ENCODE data around the gene NUPR2.
"Not testable (repeated sequence)": the region's sequence is repeated elsewhere in the genome, so short reads cannot be mapped to it uniquely, and the experiment has no call there.

- TF ChIP-seq, protein P1, sequence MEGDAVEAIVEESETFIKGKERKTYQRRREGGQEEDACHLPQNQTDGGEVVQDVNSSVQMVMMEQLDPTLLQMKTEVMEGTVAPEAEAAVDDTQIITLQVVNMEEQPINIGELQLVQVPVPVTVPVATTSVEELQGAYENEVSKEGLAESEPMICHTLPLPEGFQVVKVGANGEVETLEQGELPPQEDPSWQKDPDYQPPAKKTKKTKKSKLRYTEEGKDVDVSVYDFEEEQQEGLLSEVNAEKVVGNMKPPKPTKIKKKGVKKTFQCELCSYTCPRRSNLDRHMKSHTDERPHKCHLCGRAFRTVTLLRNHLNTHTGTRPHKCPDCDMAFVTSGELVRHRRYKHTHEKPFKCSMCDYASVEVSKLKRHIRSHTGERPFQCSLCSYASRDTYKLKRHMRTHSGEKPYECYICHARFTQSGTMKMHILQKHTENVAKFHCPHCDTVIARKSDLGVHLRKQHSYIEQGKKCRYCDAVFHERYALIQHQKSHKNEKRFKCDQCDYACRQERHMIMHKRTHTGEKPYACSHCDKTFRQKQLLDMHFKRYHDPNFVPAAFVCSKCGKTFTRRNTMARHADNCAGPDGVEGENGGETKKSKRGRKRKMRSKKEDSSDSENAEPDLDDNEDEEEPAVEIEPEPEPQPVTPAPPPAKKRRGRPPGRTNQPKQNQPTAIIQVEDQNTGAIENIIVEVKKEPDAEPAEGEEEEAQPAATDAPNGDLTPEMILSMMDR (conservative IDR thresholded peaks at IDR 0.05), result not testable (repeated sequence)
- TF ChIP-seq ZFX (IDR thresholded peaks at IDR 0.05), result not testable (repeated sequence)
Observed at GRCh38 chr7:56066376-56066775, 49.8 kb downstream of the NUPR2 start.
